SK-N-SH (cell line): Measurements from ENCODE around the gene TRIM9.

Experiments
- CTCF ChIP-seq: fragments of 200-600 bp; sonication (generic); IDR thresholded peaks from 2 replicates; pipeline ENCODE4 v1.6.1; 2017; ENCODE audit warnings: antibody characterized with exemption, mild to moderate bottlenecking, moderate library complexity
- NRF1 ChIP-seq: IDR thresholded peaks from 2 replicates; pipeline ENCODE4 v1.6.1; 2012; ENCODE audit warnings: low read depth, mild to moderate bottlenecking, low read length
- POLR2AphosphoS5 ChIP-seq: IDR thresholded peaks from 2 replicates; pipeline ENCODE4 v1.6.1; 2012; ENCODE audit warnings: low read depth, low read length
- RAD21 ChIP-seq: IDR thresholded peaks from 2 replicates; pipeline ENCODE4 v1.6.1; 2012; ENCODE audit warnings: mild to moderate bottlenecking, low read length
- REST ChIP-seq: IDR thresholded peaks from 2 replicates; pipeline ENCODE4 v1.6.1; 2012; ENCODE audit warnings: mild to moderate bottlenecking, low read depth, low read length, moderate library complexity
- TAF1 ChIP-seq: IDR thresholded peaks from 2 replicates; pipeline ENCODE4 v1.6.1; 2012; ENCODE audit warnings: low read depth, mild to moderate bottlenecking, low read length, moderate library complexity, borderline replicate concordance

GRCh38 chr14:50943943-50944646 lies 150.8 kb downstream of the TRIM9 start, which contains the start of gene PYGL:
- TF ChIP-seq CTCF (no peak), TAF1 (peak; percentile 67), NRF1 (peak; percentile 79), RAD21 (no peak), POLR2AphosphoS5 (peak; percentile 57; the same call in 1 of the 2 replicates), REST (no peak)
